GM12801 (cell line): ENCODE data around the gene TMEM187.

Experiments used
- CTCF ChIP-seq: IDR thresholded peaks from one replicate; pipeline ENCODE4 v1.5.1; 2011; ENCODE audit warnings: control low read depth; ENCODE audit not compliant: insufficient read length; ENCODE audit errors: extremely low read depth

The TMEM187 gene

GRCh38 chrX:153992180-153992579 is 19.6 kb downstream of the TMEM187 start:
- TF ChIP-seq CTCF, result no peak

GRCh38 chrX:153993079-153993478 is 20.5 kb downstream of the TMEM187 start:
- no peak for TF ChIP-seq CTCF

GRCh38 chrX:153993978-153994377 is 21.4 kb downstream of the TMEM187 start:
- TF ChIP-seq CTCF, result no peak

- TF ChIP-seq CTCF, result no peak
Observed at GRCh38 chrX:153995504-153995903, 22.9 kb downstream of the TMEM187 start.

- TF ChIP-seq CTCF, result no peak
Observed at GRCh38 chrX:153999359-154000037, 26.9 kb downstream of the TMEM187 start.

- no peak for TF ChIP-seq CTCF
Observed at GRCh38 chrX:154000051-154000450, 27.5 kb downstream of the TMEM187 start.

GRCh38 chrX:154002215-154002719 is 29.7 kb downstream of the TMEM187 start:
- no peak for TF ChIP-seq CTCF
